ENCODE measurements around the gene MPP2.
"Not testable (repeated sequence)": the region's sequence is repeated elsewhere in the genome, so short reads cannot be mapped to it uniquely, and the experiment has no call there.

The MPP2 gene

GRCh38 chr17:43873815-43874214 lies 33.5 kb downstream of the MPP2 start:
- no peak for DNase-seq

- DNase-seq: no peak
Observed at GRCh38 chr17:43873091-43873490, 34.2 kb downstream of the MPP2 start.

GRCh38 chr17:43871946-43872690 lies 35.2 kb downstream of the MPP2 start:
- DNase-seq: no peak

DNA sequence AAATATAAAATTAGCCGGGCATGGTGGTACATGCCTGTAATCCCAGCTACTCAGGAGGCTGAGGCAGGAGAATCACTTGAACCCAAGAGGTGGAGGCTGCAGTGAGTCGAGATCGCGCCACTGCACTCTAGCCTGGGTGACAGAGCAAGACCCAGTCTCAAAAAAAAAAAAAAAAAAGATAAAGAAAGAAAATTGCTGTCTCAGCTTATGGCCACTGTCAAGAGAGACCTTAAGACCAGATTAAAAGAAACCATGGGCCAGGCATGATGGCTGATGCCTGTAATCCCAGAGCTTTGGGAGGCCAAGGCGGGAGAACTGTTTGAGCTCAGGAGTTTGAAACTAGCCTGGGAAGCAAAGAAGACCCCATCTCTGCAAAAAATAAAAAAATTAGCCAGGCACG lies 38.3 kb downstream of the MPP2 start:
- not testable (repeated sequence) for DNase-seq

- DNase-seq: no peak
Observed at GRCh38 chr17:43868226-43868994, 38.9 kb downstream of the MPP2 start.

GRCh38 chr17:43864161-43864984 lies 43.0 kb downstream of the MPP2 start:
- DNase-seq: no peak

DNA sequence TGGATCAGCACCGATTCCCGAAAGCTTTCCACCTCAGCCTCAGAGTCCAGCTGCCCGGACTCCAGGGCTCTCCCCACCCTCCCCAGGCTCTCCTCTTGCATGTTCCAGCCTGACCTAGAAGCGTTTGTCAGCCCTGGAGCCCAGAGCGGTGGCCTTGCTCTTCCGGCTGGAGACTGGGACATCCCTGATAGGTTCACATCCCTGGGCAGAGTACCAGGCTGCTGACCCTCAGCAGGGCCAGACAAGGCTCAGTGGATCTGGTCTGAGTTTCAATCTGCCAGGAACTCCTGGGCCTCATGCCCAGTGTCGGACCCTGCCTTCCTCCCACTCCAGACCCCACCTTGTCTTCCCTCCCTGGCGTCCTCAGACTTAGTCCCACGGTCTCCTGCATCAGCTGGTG lies 45.4 kb downstream of the MPP2 start:
- no peak for DNase-seq

- no peak for DNase-seq
Observed at GRCh38 chr17:43860927-43861622, 46.3 kb downstream of the MPP2 start.

GRCh38 chr17:43860077-43860725 lies 47.1 kb downstream of the MPP2 start:
- DNase-seq: no peak

DNA sequence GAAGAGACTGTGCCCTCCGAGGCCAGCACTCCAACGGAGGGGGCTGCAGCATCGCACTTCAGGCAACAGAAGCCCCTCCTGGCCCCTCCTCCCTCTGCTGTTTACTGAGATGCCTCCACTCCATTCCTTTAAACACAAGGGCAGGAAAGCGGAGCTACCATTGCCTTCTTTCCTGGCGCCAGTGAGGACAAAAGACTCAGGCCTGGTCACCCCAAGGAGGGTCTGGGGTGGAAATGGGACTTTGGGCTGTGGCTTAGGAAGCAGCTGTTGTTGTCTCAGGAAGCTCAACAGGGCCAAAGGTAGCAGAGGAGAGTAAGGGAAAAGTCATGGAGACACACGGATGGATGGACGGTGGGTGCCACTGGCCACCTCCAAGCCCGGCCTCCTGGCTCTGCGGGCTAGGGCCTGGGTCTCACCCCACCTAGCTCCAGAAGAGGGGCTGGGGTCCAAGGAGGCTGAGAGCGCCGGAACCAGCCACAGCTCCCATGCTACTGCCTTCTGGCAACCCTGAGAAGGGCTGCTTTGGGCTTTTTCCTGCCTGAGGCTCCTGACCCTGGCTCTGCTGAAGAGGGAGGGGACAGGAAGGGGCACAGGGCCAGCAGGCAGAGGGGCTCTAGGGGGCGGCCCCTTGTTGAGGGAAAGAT lies 49.3 kb downstream of the MPP2 start:
- no peak for DNase-seq

DNA sequence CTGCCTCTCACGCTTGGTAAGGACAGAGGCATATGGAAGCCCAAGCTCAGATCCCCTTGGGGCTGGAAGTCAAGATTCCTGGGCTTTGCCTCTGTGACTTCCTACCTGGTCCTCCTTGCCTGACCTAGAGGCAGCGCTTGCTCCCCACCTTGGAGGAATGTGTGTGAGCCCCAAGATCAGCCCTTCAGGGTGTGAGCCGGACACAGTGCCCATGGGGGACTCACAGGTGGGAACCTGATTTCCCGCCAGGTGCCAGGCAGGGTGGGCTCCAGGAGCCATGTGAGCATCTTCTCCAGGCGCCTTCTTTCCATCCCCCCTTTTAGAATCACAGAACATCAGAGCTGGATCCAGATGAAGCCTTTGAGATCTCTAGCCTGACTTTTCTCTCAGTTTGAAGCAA lies 50.2 kb downstream of the MPP2 start:
- no peak for DNase-seq

- no peak for DNase-seq
Observed at GRCh38 chr17:43856141-43856540, 51.2 kb downstream of the MPP2 start.

GRCh38 chr17:43855061-43855460 lies 52.3 kb downstream of the MPP2 start:
- no peak for DNase-seq

DNA sequence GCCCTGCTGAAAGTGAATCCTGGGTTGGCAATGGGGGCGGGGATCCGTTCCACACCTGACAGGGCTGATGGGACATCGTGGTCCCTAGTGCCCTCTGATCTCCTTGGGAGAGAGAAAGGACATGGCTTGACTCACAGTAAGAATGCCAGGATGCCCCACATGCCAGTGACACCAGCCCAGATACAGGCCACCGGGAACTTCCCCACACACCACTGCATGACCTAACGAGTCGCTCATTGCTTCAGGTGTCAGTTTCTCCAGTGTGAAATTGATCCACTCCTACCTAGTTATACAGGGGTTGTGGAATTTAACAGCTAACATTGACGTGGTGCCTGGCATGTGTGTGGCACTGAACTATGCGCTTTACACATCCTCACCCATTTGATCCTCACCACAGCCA lies 52.8 kb downstream of the MPP2 start:
- no peak for DNase-seq

GRCh38 chr17:43853546-43853945 lies 53.8 kb downstream of the MPP2 start:
- DNase-seq: no peak

DNA sequence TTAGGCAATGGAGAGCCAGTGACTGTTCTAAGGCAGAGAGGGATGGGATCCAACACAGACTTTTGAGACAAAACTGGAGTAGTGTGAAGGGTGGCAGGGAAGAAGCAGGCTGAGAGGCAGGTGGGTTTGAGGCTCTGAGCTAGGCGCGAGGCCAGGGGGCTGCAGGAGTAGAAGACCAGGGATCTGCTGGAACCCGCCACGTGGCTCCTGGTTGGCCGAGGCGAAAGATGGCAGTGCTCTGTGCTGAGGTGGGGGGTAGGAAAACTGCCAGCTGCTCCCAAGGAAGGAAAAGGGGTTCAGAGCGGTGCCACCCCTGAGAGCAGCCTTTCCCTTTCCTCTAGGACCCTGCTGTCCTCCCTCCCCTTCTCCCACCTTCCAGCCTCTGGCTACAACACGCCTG lies 54.8 kb downstream of the MPP2 start:
- no peak for DNase-seq

DNA sequence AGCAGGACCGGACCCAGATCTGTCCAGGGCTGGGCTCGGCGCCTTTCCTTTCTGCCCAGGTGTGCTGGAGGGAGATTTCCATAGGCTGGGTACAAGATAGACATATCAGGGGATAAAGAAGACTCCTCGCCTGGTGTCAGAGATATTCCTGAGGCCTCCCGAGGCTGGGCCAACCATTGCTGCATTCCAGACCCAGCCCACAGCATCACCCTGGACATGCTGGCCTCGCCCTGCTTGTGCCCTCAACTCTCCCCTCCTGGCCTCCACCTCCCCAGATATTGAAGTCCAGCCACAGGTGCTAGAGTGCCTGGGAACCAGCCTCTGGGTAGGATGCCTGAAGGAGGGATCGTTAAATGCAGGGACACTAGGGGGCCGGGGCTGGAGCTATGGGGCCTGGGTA lies 58.2 kb downstream of the MPP2 start:
- no peak for DNase-seq

- no peak for DNase-seq
Observed at GRCh38 chr17:43848601-43849000, 58.7 kb downstream of the MPP2 start.

DNA sequence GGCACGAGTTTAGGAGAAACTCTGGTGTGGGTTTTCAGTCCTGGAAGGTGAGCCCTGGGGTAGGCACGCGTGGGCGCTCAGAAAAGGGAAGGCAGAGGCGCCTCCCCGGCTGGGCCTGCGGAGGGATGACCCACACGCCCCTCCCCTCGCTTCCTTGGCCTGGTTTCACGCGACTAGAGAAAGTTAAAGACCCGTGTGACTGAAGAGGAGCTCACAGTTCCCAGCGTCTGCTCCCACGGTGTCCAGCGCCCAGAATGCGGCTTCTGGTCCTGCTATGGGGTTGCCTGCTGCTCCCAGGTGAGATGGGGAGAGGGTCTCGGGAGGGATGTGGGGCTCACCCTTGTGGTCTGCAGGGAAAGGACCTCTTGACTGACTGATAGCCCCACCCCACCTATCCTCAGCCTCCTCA lies 60.4 kb downstream of the MPP2 start, which contains the start of gene CD300LG:
CD300LG (plus strand) TSS at position 214 of the 409 bp plus-strand sequence; CDS start at position 255, 41 bp downstream.
- no peak for DNase-seq

DNA sequence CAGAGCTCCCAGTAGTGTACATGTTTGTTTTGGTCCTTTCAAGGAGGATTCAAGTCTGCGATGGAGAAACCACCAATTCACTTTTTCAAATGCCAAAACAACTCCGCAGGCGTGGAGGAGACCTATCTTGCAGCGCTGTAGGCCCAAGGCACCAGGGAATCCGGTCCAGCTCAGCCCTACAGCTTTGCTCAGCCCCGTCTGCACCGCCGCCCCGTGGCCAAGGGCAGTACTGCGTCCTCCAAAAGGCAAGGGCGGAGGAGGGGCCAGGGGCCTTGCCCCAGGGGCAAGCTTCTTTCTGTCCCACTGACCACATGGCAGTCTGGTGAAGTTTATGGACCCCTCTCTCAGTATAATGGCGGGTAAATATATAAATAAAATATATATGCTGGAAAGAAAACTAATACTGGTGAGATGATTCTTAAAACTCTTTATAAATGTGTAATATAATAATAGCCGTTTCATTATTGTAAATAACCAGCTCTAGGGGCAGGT lies 61.1 kb downstream of the MPP2 start:
- DNase-seq: peak; percentile 56 to 75

GRCh38 chr17:43845766-43846165 lies 61.6 kb downstream of the MPP2 start:
- no peak for DNase-seq

DNA sequence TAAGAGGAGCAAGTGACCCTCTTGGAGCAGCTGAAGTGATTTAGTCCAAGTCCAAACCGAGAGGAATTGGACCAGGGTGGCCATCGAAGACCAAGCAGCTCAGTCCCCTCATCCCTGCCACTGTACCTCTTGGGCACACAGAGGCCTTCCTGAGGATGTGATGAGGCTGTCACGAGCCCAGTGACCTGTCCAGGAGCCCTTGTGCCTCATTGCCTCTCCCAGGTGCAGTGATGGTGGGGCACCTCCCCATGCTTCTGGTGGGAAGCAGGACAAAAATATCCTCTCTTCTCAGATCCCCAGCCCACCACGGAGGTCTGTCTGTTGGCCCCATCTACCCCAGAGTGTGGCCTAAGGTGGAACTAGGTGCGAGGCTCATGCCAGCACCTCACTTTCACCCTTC lies 63.1 kb downstream of the MPP2 start:
- DNase-seq: no peak

Measured in activated CD4-positive, alpha-beta T cell treated with anti-CD3 and anti-CD28 coated beads for 4 hours (primary cell).